ENCODE measurements around the gene P4HA3. TPM values are rescaled to one million over a fixed set of nuclear protein-coding genes. Genes with fewer than 3 reads are reported as not detected.

The P4HA3 gene
- polyA plus RNA-seq, 3 donors = 0.07 TPM; not detected in 2

- H3K36me3 ChIP-seq (replicated peaks in 1 of 2; ENCODE audit: control insufficient read depth in 1 of 2, insufficient read depth in 2 of 2, low read length in 2 of 2) = no peaks in the 10 kb centered on the region
- H3K9ac ChIP-seq (ENCODE audit: insufficient read depth, low read length, poor library complexity, severe bottlenecking) = no peak overlapping the region
- no peaks in the 10 kb centered on the region for H4K20me1 ChIP-seq (ENCODE audit: insufficient read depth, low read length)
- H3K27ac ChIP-seq (ENCODE audit: low read depth in 1 of 2, low read length in 2 of 2) = no peak overlapping the region
- no peak overlapping the region for H3K4me2 ChIP-seq (replicated peaks; ENCODE audit: extremely low read depth, low read length, poor library complexity, severe bottlenecking)
- H3K4me3 ChIP-seq (replicated peaks in 1 of 3; ENCODE audit: low read depth in 2 of 3, low read length in 3 of 3) = no peak overlapping the region
- H3K4me1 ChIP-seq (ENCODE audit: control insufficient read depth in 1 of 2, insufficient read depth in 2 of 2, low read length in 2 of 2) = no peaks in the 10 kb centered on the region
- no peaks in the 10 kb centered on the region for H3K27me3 ChIP-seq (ENCODE audit: control insufficient read depth in 2 of 2, insufficient read depth in 2 of 2, low read length in 2 of 2)
- H3K79me2 ChIP-seq (ENCODE audit: insufficient read depth, low read length) = no peaks in the 10 kb centered on the region
- H3K9me3 Mint-ChIP-seq = peaks cover 0 to 4% (median 0%) of the 10 kb centered on the region in 7 donors
- H3K27ac Mint-ChIP-seq = no peak overlapping the region
- no peaks in the 10 kb centered on the region for H3K4me1 Mint-ChIP-seq
- no peaks in the 10 kb centered on the region for H3K9me3 ChIP-seq (replicated peaks in 1 of 2; ENCODE audit: control insufficient read depth in 1 of 2, insufficient read depth in 1 of 2, low read length in 2 of 2)
- H3K4me3 Mint-ChIP-seq = no peak overlapping the region
- TF ChIP-seq, protein P1, sequence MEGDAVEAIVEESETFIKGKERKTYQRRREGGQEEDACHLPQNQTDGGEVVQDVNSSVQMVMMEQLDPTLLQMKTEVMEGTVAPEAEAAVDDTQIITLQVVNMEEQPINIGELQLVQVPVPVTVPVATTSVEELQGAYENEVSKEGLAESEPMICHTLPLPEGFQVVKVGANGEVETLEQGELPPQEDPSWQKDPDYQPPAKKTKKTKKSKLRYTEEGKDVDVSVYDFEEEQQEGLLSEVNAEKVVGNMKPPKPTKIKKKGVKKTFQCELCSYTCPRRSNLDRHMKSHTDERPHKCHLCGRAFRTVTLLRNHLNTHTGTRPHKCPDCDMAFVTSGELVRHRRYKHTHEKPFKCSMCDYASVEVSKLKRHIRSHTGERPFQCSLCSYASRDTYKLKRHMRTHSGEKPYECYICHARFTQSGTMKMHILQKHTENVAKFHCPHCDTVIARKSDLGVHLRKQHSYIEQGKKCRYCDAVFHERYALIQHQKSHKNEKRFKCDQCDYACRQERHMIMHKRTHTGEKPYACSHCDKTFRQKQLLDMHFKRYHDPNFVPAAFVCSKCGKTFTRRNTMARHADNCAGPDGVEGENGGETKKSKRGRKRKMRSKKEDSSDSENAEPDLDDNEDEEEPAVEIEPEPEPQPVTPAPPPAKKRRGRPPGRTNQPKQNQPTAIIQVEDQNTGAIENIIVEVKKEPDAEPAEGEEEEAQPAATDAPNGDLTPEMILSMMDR (IDR thresholded peaks at IDR 0.05) = no peak
- no peak overlapping the region for H2AFZ ChIP-seq (ENCODE audit: insufficient read depth, low read depth, low read length, poor library complexity, severe bottlenecking)
- peaks cover 7 to 10% of the 10 kb centered on the region in 2 donors for H3K36me3 Mint-ChIP-seq
- intact Hi-C loops (cut with micrococcal nuclease) = no loop called here
- WGBS (ENCODE audit: insufficient coverage) = 86% methylated on average over 1 of the region's 1 CpG
- DNase-seq = no peak
- peaks cover 0 to 2% (median 0%) of the 10 kb centered on the region in 3 donors for H3K27me3 Mint-ChIP-seq (ENCODE audit: low read depth in 3 of 3)
Measured at GRCh38 chr11:74220376-74220775, 91.1 kb downstream of the P4HA3 start.

Small RNA genes lying within 50 kb of the gene (small RNA-seq; reads per million reads assigned to genes)
- gene RF00409 (ENCODE audit: insufficient read length, low read depth) = not detected

Other genes with a start within 250 kb of the P4HA3 start
- 10 to 100 TPM in 1 of 3 donors, 1 to 10 TPM in 1, under 1 TPM in 1; 0.87 to 12.1 (median 2.9) TPM for gene C2CD3, start 140.6 kb downstream of the P4HA3 start, polyA plus RNA-seq
- 10 to 100 TPM in 1 of 3 donors, 1 to 10 TPM in 2; 5.2 to 12.2 (median 8.9) TPM for gene PPME1, start 140.4 kb downstream of the P4HA3 start, polyA plus RNA-seq
- under 1 TPM; 0.25 to 0.81 (median 0.62) TPM for gene PGM2L1, start 86.8 kb upstream of the P4HA3 start, polyA plus RNA-seq
- 10 to 100 TPM; 29.9 to 76.6 (median 41.0) TPM for gene KCNE3, start 155.9 kb upstream of the P4HA3 start, polyA plus RNA-seq
- 1 to 10 TPM; 2.2 to 5.1 (median 4.4) TPM for gene LIPT2, start 182.1 kb upstream of the P4HA3 start, polyA plus RNA-seq